Measurements from ENCODE around the gene C19orf25.

DNA sequence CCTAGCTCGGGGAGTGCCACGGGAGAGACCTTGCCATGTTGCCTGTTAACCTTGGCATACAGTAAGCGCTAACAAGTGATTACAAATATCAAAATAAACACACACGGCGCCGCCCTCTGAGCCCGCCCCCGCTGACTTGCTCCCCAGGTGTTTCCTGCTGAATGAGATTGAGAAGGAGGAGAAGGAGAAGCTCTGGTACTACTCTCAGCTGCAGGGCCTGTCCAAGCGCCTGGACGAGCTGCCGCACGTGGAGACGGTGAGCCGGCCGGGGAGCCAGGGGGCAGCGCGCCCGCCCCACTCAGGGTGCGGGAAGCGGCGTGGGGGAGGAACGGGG is 24.0 kb downstream of the C19orf25 start:
- TF ChIP-seq CTCF (conservative IDR thresholded peaks at IDR 0.05; ENCODE audit: low read depth, low read length) (no peak), EZH2 (IDR thresholded peaks at IDR 0.05; ENCODE audit: borderline replicate concordance, low read depth, low read length, poor library complexity, severe bottlenecking) (no peak)
